Stomach (tissue), 9 donors: ENCODE data around the gene DPP7. TPM values are rescaled to one million over a fixed set of nuclear protein-coding genes. Genes with fewer than 3 reads are reported as not detected.

ENCODE experiments used
- DNase-seq, 2 donors: peaks; one replicate each; pipeline versions ENCODE4 v3.0.0 to v3.0.0-alpha.2; 2013 to 2019
- H3K27ac ChIP-seq, 5 donors: fragments of 200-600 bp in 4 of 5; sonication (generic) in 4 of 5; one replicate each; pipeline ENCODE4 v1.5.1; 2013 to 2019; ENCODE audit warnings: mild to moderate bottlenecking in 1 of 5, moderate library complexity in 1 of 5
- H3K27me3 ChIP-seq, 3 donors: fragments of 200-600 bp; sonication (generic); one replicate each; pipeline ENCODE4 v1.5.1; 2017 to 2019; ENCODE audit warnings: mixed run types in 1 of 3
- H3K36me3 ChIP-seq, 4 donors: fragments of 200-600 bp; sonication (generic); 1 replicate in 3 of 4; 2 replicates in 1 of 4; pipeline ENCODE4 v1.5.1; 2016 to 2019
- H3K4me1 ChIP-seq, 4 donors: fragments of 200-600 bp; sonication (generic); one replicate each; pipeline ENCODE4 v1.5.1; 2016 to 2019
- H3K4me3 ChIP-seq, 4 donors: fragments of 200-600 bp; sonication (generic) in 3 of 4; one replicate each; pipeline ENCODE4 v1.5.1; 2016 to 2019; ENCODE audit warnings: mild to moderate bottlenecking in 1 of 4
- H3K9me3 ChIP-seq, 4 donors: fragments of 200-600 bp; sonication (generic); one replicate each; pipeline ENCODE4 v1.5.1; 2016 to 2019
- EP300 ChIP-seq: sonication (generic); formaldehyde crosslinking; IDR thresholded peaks from one replicate; pipeline ENCODE4 v1.6.1; 2017; ENCODE audit warnings: antibody characterized with exemption
- POLR2A ChIP-seq, 4 donors: fragments of 450-650 bp; IDR thresholded peaks; one replicate each; pipeline ENCODE4 v1.6.1; 2016; ENCODE audit warnings: antibody characterized with exemption in 4 of 4, control low read depth in 2 of 4, mild to moderate bottlenecking in 1 of 4, moderate library complexity in 1 of 4
- POLR2AphosphoS5 ChIP-seq, 3 donors: sonication (generic); formaldehyde crosslinking; IDR thresholded peaks; one replicate each; pipeline ENCODE4 v1.6.1; 2016; ENCODE audit warnings: antibody characterized with exemption in 3 of 3
- WGBS, 5 donors: extraction: QIAGEN DNeasy Blood & Tissue Kit in 3 of 5; methylation state at CpG; one replicate each; pipeline versions ENCODE4 v1.1.5 to v1.1.7; 2013 to 2018; 5-methylcytosine and 5-hydroxymethylcytosine counted together
- intact Hi-C: fragments of 100-400 bp; cut with DNase I; formaldehyde crosslinking; loops from one replicate; pipeline ENCODE4 v1.15.1; 2023; ENCODE audit warnings: low total_unique reads
- polyA plus RNA-seq, 3 donors: library from polyadenylated mRNA; stranded (reverse); fragments of 200-250 nt; gene quantifications; one replicate each; pipeline ENCODE4 v1.2.3, GENCODE V29; 2013
- total RNA-seq, 5 donors: library from RNA; depleted of rRNA; stranded (reverse); fragments of >200 nt; gene quantifications; one replicate each; pipeline versions ENCODE4 v1.1.0 to v1.2.3, GENCODE V29; 2014 to 2016
- TF ChIP-seq, protein P1 (sequence below), 7 experiments: fragments of 450-650 bp in 4 of 7; fragments of 200-600 bp in 3 of 7; sonication (generic) in 3 of 7; IDR thresholded peaks; one replicate each; pipeline ENCODE4 v1.5.1; 2016 to 2019; ENCODE audit warnings: antibody characterized with exemption in 7 of 7, control low read depth in 2 of 7, mild to moderate bottlenecking in 1 of 7
- donor health status: healthy with polysubstance abuse.
- donor health status: Bipolar disorder and iron deficiency.
- donor health status: healthy.

Gene DPP7
- total and polyA plus RNA-seq, 8 donors, result 25.9 to 346 (median 199) TPM

DNA sequence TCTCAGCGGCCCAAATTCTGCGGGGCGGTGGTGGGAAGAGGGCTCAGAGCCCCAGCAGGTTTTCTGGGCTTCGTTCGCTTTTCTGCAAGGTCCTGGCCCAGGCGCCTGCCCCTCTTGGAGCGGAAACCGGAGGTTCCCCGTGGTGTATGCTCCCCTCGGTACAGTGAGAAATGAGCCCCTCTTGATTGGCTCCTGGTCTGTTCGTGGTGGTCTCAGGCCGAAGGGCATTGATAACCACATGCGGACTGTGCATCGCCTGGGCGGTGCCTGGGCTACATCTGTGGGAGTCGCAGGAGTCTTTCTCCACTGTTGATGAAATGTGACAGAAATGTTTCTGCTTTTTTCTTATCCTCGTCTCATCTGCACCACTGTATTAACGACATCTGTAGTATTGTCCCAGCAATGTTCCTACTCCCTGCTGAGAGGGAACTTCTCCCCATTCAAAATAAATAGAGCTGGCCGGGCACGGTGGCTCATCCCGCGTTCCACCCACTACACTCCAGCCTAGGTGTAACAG is 27.1 kb downstream of the DPP7 start:
- no peaks in the 10 kb centered on the region for H3K9me3 ChIP-seq
- peak overlapping the region; percentile 68 to 79 (median 73) for H3K4me3 ChIP-seq
- TF ChIP-seq, protein P1, sequence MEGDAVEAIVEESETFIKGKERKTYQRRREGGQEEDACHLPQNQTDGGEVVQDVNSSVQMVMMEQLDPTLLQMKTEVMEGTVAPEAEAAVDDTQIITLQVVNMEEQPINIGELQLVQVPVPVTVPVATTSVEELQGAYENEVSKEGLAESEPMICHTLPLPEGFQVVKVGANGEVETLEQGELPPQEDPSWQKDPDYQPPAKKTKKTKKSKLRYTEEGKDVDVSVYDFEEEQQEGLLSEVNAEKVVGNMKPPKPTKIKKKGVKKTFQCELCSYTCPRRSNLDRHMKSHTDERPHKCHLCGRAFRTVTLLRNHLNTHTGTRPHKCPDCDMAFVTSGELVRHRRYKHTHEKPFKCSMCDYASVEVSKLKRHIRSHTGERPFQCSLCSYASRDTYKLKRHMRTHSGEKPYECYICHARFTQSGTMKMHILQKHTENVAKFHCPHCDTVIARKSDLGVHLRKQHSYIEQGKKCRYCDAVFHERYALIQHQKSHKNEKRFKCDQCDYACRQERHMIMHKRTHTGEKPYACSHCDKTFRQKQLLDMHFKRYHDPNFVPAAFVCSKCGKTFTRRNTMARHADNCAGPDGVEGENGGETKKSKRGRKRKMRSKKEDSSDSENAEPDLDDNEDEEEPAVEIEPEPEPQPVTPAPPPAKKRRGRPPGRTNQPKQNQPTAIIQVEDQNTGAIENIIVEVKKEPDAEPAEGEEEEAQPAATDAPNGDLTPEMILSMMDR (IDR thresholded peaks at IDR 0.05), result no peak
- TF ChIP-seq POLR2AphosphoS5 (IDR thresholded peaks at IDR 0.05) (no peak), EP300 (no peak)
- no peak for DNase-seq
- peak overlapping the region; percentile 90 to 97 (median 96) for H3K27ac ChIP-seq
- WGBS, 5 donors, result 8 to 15% (median 10%) methylated on average over 19 to 22 of the region's 22 CpGs
- H3K27me3 ChIP-seq, result no peaks in the 10 kb centered on the region
- peaks cover 4 to 47% (median 42%) of the 10 kb centered on the region in 4 donors for H3K36me3 ChIP-seq
- H3K4me1 ChIP-seq, result peaks cover 17 to 61% (median 39%) of the 10 kb centered on the region in 4 donors
- intact Hi-C loops, result no loop called here

DNA sequence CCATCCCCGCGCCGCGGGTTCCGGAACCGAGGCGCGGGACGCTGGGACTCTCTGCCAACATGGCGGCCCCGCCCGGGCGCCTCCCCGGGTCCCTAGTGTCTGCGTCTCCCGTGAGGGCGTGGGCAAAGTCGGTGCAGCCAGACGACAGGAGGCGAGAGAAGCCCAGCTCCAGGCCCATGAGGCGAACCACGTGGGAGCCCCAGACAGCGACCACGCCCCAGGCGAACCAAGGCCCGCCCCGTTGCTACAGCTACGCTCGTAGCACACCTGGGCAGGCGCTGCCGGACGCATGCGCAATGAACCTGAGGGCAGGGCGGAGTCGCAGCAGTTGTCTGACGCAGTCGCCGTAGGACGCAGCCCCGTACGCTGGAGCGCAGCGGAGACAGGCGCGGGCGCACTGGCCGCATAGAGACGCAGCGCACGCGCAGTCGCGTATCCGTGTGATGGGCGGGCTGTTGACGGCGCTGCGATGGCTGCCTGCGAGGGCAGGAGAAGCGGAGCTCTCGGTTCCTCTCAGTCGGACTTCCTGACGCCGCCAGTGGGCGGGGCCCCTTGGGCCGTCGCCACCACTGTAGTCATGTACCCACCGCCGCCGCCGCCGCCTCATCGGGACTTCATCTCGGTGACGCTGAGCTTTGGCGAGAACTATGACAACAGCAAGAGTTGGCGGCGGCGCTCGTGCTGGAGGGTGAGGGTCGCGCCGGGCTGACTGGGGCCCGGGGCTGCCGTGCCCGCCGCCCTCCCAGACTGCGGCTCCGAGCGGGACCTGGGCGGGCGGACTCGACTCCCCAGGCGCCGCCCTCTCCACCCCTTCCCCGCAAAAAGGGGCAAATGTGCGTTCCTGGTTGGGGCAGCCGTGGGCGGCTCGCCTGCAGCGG is 27.8 kb downstream of the DPP7 start, which contains the start of gene MAN1B1:
MAN1B1 (plus strand) TSS at position 455 of the 878 bp plus-strand sequence; CDS start at position 470, 15 bp downstream.
- WGBS, 5 donors, result 0% methylated on average over 12 to 101 of the region's 101 CpGs
- no peaks in the 10 kb centered on the region for H3K9me3 ChIP-seq
- H3K36me3 ChIP-seq, result peaks cover 4 to 47% (median 42%) of the 10 kb centered on the region in 4 donors
- H3K27me3 ChIP-seq, result no peaks in the 10 kb centered on the region
- intact Hi-C loops, result no loop called here
- H3K4me1 ChIP-seq, result peaks cover 17 to 61% (median 39%) of the 10 kb centered on the region in 4 donors
- TF ChIP-seq EP300 (no peak), POLR2A (IDR thresholded peaks at IDR 0.05) (peak in 1 of 4 donors; percentile 83), POLR2AphosphoS5 (IDR thresholded peaks at IDR 0.05) (peak; percentile 70 to 97 (median 95))
- TF ChIP-seq, protein P1 (IDR thresholded peaks at IDR 0.05), result no peak
- DNase-seq, result peak; percentile 100
- H3K27ac ChIP-seq, result peak within 1 kb of the TSS; percentile 94 to 97 (median 96)
- peak within 1 kb of the TSS; percentile 68 to 79 (median 73) for H3K4me3 ChIP-seq

DNA sequence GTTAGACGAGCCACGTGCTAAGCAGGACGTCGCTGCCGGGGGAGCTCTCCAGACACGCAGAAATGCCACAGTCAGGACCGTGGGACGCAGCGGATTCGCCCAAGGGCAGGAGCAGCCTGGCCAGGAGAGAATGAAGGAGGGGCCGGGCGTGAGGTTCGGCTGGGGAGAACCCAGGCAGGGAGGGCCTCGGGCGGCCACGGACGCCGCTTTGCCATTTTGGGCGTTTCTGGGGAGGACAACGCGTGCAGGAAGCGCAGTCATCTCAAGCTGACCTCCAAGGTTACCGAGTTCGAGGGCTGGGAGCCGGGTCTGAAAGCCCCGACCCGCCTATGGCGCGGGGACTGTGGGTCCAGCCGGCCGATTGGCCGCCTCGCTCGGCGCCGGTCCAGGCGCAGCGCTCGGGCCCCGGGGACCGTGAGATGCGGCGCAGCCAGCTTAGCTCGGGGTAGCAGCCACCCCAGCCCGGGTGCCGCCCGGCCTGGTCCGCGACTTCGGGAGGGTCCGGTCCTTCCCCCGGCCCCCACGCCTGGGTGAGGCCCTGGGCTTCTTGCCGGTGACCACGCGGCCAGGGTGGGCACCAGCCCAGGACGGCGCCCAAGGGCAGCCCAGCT is 28.5 kb downstream of the DPP7 start:
- TF ChIP-seq, protein P1 (IDR thresholded peaks at IDR 0.05), result no peak
- TF ChIP-seq EP300, result no peak
- no peak for TF ChIP-seq POLR2A (IDR thresholded peaks at IDR 0.05)
- peak in 1 of 3 donors; percentile 24 for TF ChIP-seq POLR2AphosphoS5 (IDR thresholded peaks at IDR 0.05)
- Histone ChIP-seq H3K27me3 (no peaks in the 10 kb centered on the region), H3K27ac (peak overlapping the region; percentile 94 to 97 (median 96)), H3K4me3 (peak overlapping the region; percentile 68 to 79 (median 73)), H3K36me3 (peaks cover 5 to 47% (median 43%) of the 10 kb centered on the region in 4 donors), H3K4me1 (peaks cover 17 to 61% (median 39%) of the 10 kb centered on the region in 4 donors), H3K9me3 (no peaks in the 10 kb centered on the region)
- 0 to 4% (median 1%) methylated on average over 4 to 58 of the region's 58 CpGs for WGBS, 5 donors
- peak; percentile 44 to 65 for DNase-seq
- intact Hi-C loops, result no loop called here

DNA sequence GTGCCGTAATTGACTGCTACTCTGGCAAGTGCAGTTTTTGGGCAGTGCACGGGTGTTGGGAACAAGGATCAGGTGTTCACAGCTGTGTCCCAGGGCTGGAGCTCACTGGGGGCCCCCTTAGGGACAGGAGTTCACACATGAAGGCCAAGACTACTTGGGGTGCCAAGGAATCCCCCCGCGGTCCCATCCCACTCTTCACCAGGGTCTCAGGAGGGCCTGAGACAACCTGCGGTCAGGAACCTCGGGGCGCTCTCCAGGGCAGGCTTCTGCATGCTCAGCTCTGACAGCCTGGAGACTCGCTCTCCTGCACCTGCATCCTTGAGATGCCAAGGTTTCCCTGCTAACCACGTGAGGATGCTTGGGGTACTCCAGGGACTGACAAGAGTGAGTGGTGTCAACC is 30.0 kb downstream of the DPP7 start:
- no peaks in the 10 kb centered on the region for H3K9me3 ChIP-seq
- peaks cover 17 to 63% (median 45%) of the 10 kb centered on the region in 4 donors for H3K4me1 ChIP-seq
- no peaks in the 10 kb centered on the region for H3K27me3 ChIP-seq
- H3K36me3 ChIP-seq, result peaks cover 17 to 47% (median 44%) of the 10 kb centered on the region in 4 donors
- DNase-seq, result no peak
- peak overlapping the region in 2 of 5 donors; percentile 71 to 79 for H3K27ac ChIP-seq
- no peak for TF ChIP-seq POLR2A (IDR thresholded peaks at IDR 0.05)
- no peak for TF ChIP-seq EP300
- TF ChIP-seq POLR2AphosphoS5 (IDR thresholded peaks at IDR 0.05), result no peak
- TF ChIP-seq, protein P1 (IDR thresholded peaks at IDR 0.05), result no peak
- intact Hi-C loops, result no loop called here
- H3K4me3 ChIP-seq, result no peak overlapping the region
- 70 to 79% (median 76%) methylated on average over 8 to 9 of the region's 9 CpGs for WGBS, 5 donors
